ENCODE data around the gene ZDHHC23.

ZDHHC23 gene

GRCh38 chr3:113947372-113948014 lies at the start of gene ZDHHC23:
Gene ZDHHC23, plus strand, starts transcription at chr3:113948013. Its CDS starts 790 bp downstream, at chr3:113948803.
- TF ChIP-seq CTCF (IDR thresholded peaks at IDR 0.05) = peak; percentile 2
- H3K4me3 ChIP-seq (ENCODE audit: low read depth in 1 of 2, low read length in 1 of 2) = peak within 1 kb of the TSS; percentile 65 to 74
- peaks cover 5 to 11% of the 10 kb centered on the region in 2 experiments for H3K4me1 ChIP-seq (ENCODE audit: control insufficient read depth in 1 of 2, insufficient read depth in 1 of 2, low read depth in 1 of 2, low read length in 1 of 2)
- no peak within 1 kb of the TSS for H3K27ac ChIP-seq
- H3K9me3 ChIP-seq = no peaks in the 10 kb centered on the region
- peaks cover 48% of the 10 kb centered on the region for H3K27me3 ChIP-seq
- no peaks in the 10 kb centered on the region for H3K36me3 ChIP-seq

- Histone ChIP-seq H3K36me3 (no peaks in the 10 kb centered on the region), H3K4me1 (ENCODE audit: control insufficient read depth in 1 of 2, insufficient read depth in 1 of 2, low read depth in 1 of 2, low read length in 1 of 2) (no peaks in the 10 kb centered on the region), H3K4me3 (ENCODE audit: low read depth in 1 of 2, low read length in 1 of 2) (no peak overlapping the region), H3K27me3 (no peaks in the 10 kb centered on the region), H3K9me3 (no peaks in the 10 kb centered on the region), H3K27ac (no peak overlapping the region)
- TF ChIP-seq CTCF (IDR thresholded peaks at IDR 0.05) = no peak
Measured at GRCh38 chr3:113898892-113899291, 48.9 kb upstream of the ZDHHC23 start.

GRCh38 chr3:113906568-113907140 lies 41.2 kb upstream of the ZDHHC23 start:
- no peak for TF ChIP-seq CTCF (IDR thresholded peaks at IDR 0.05)
- Histone ChIP-seq H3K36me3 (no peaks in the 10 kb centered on the region), H3K27ac (no peak overlapping the region), H3K4me3 (ENCODE audit: low read depth in 1 of 2, low read length in 1 of 2) (no peak overlapping the region), H3K9me3 (no peaks in the 10 kb centered on the region), H3K27me3 (no peaks in the 10 kb centered on the region), H3K4me1 (ENCODE audit: control insufficient read depth in 1 of 2, insufficient read depth in 1 of 2, low read depth in 1 of 2, low read length in 1 of 2) (no peaks in the 10 kb centered on the region)

DNA sequence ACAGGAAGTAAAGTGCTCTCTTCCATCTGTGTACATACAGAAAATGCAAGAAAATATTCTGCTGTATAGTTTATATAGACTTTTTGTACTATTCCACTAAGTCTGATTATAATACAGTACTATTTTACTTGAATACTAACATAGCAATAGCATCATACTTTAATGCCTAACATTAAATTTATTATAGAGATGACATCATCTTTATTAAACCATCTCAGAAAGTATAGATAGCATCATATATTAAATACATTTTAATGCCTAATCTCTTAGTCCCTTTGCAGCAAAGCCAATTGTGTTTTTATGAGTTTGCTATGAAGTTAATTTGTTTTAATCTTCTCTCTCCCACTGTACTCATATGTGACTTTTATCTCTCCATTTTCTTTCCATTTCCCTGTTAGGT lies 39.7 kb upstream of the ZDHHC23 start:
- Histone ChIP-seq H3K27ac (no peak overlapping the region), H3K9me3 (no peaks in the 10 kb centered on the region), H3K4me3 (ENCODE audit: low read depth in 1 of 2, low read length in 1 of 2) (no peak overlapping the region), H3K4me1 (ENCODE audit: control insufficient read depth in 1 of 2, insufficient read depth in 1 of 2, low read depth in 1 of 2, low read length in 1 of 2) (no peaks in the 10 kb centered on the region), H3K36me3 (no peaks in the 10 kb centered on the region), H3K27me3 (no peaks in the 10 kb centered on the region)
- TF ChIP-seq CTCF (IDR thresholded peaks at IDR 0.05) = no peak

- no peaks in the 10 kb centered on the region for H3K36me3 ChIP-seq
- H3K9me3 ChIP-seq = no peaks in the 10 kb centered on the region
- no peak overlapping the region for H3K27ac ChIP-seq
- TF ChIP-seq CTCF (IDR thresholded peaks at IDR 0.05) = no peak
- no peaks in the 10 kb centered on the region for H3K27me3 ChIP-seq
- no peaks in the 10 kb centered on the region for H3K4me1 ChIP-seq (ENCODE audit: control insufficient read depth in 1 of 2, insufficient read depth in 1 of 2, low read depth in 1 of 2, low read length in 1 of 2)
- no peak overlapping the region for H3K4me3 ChIP-seq (ENCODE audit: low read depth in 1 of 2, low read length in 1 of 2)
Measured at GRCh38 chr3:113910966-113911365, 36.8 kb upstream of the ZDHHC23 start.
